HUES48 (cell line): ENCODE data around the gene LRRC15.

Source experiments
- H3K27ac ChIP-seq: one replicate; pipeline ENCODE4 v1.7.0; 2013; ENCODE audit warnings: low read depth, low read length, inconsistent platforms
- H3K27me3 ChIP-seq: 2 replicates; pipeline ENCODE4 v1.6.1; 2013; ENCODE audit warnings: mild to moderate bottlenecking, low read length; ENCODE audit not compliant: control insufficient read depth, insufficient read depth
- H3K36me3 ChIP-seq: 2 replicates; pipeline ENCODE4 v1.6.1; 2013; ENCODE audit warnings: low read length; ENCODE audit not compliant: control insufficient read depth, insufficient read depth
- H3K4me1 ChIP-seq: 2 replicates; pipeline ENCODE4 v1.6.1; 2013; ENCODE audit warnings: mild to moderate bottlenecking, low read length; ENCODE audit not compliant: control insufficient read depth, insufficient read depth
- H3K4me3 ChIP-seq: 2 replicates; pipeline ENCODE4 v1.5.1; 2013; ENCODE audit warnings: mild to moderate bottlenecking, low read depth, low read length
- H3K9ac ChIP-seq: 2 replicates; pipeline ENCODE4 v1.6.1; 2013; ENCODE audit warnings: mild to moderate bottlenecking, low read depth, low read length, moderate library complexity
- H3K9me3 ChIP-seq: 2 replicates; pipeline ENCODE4 v1.6.1; 2013; ENCODE audit warnings: low read length; ENCODE audit not compliant: control insufficient read depth, insufficient read depth

Gene LRRC15

DNA sequence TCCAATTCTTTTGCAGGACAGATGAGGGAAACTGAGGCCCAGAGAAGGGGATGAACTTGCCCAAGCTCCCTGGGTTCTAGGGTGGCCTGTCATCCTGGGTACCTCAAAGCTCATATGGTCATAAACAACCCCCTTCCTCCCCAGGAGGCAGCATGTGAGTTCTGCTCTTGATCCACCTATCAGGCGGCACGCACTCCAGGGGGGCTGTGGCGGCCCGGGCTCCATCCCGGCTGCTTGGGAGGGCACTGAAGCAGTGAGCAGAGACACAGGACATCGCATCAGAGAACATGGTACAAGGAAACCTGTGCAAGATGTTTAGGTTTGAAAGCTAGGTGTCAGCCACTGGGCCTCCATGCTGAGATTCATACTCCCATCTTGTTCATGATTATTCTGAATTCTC is 52.6 kb downstream of the LRRC15 start:
- Histone ChIP-seq H3K9me3 (peaks cover 23% of the 10 kb centered on the region), H3K27ac (no peak overlapping the region), H3K36me3 (no peaks in the 10 kb centered on the region), H3K4me1 (peaks cover 23% of the 10 kb centered on the region), H3K4me3 (no peak overlapping the region), H3K27me3 (peaks cover 42% of the 10 kb centered on the region), H3K9ac (no peak overlapping the region)

DNA sequence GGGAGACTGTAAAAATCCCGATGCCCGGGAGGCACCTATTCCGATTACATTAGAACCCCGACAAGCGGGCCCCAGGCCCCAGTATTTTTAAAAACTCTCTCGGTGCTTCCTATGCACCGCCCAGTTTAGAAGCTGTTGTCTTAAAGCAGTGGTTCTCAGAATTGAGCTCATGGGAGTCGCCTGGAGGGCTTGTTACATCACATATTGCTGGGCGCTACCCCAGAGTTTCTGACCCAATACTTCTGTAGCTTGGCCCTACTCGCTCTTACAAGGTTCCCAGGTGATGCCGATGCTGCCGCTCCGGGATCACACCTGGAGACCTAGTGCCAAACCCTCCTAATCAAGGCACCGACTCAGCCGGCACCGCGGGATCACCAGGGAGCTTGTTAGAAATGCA is 53.6 kb downstream of the LRRC15 start:
- peak overlapping the region; percentile 29; the same call in 1 of the 2 replicates for H3K4me3 ChIP-seq

GRCh38 chr3:194315088-194315964 is 54.2 kb downstream of the LRRC15 start:
- H3K36me3 ChIP-seq: no peaks in the 10 kb centered on the region
- H3K9ac ChIP-seq: no peak overlapping the region
- H3K27ac ChIP-seq: peak overlapping the region; percentile 11
- H3K4me1 ChIP-seq: peaks cover 23% of the 10 kb centered on the region
- peak overlapping the region; percentile 48 for H3K4me3 ChIP-seq
- H3K9me3 ChIP-seq: peaks cover 23% of the 10 kb centered on the region
- H3K27me3 ChIP-seq: peaks cover 42% of the 10 kb centered on the region

More for the DNA sequence above, 53.6 kb downstream of the LRRC15 start:
- Histone ChIP-seq H3K9me3 (peaks cover 23% of the 10 kb centered on the region), H3K27me3 (peaks cover 42% of the 10 kb centered on the region), H3K9ac (no peak overlapping the region), H3K27ac (no peak overlapping the region), H3K36me3 (no peaks in the 10 kb centered on the region), H3K4me1 (peaks cover 23% of the 10 kb centered on the region)

GRCh38 chr3:194314388-194315068 is 55.0 kb downstream of the LRRC15 start:
- Histone ChIP-seq H3K9ac (no peak overlapping the region), H3K27ac (no peak overlapping the region), H3K36me3 (no peaks in the 10 kb centered on the region), H3K4me3 (no peak overlapping the region), H3K27me3 (peaks cover 42% of the 10 kb centered on the region), H3K4me1 (peaks cover 23% of the 10 kb centered on the region), H3K9me3 (peaks cover 20% of the 10 kb centered on the region)

- peaks cover 42% of the 10 kb centered on the region for H3K27me3 ChIP-seq
- H3K4me1 ChIP-seq: peaks cover 23% of the 10 kb centered on the region
- H3K9ac ChIP-seq: no peak overlapping the region
- no peak overlapping the region for H3K27ac ChIP-seq
- H3K36me3 ChIP-seq: no peaks in the 10 kb centered on the region
- H3K9me3 ChIP-seq: peaks cover 12% of the 10 kb centered on the region
- H3K4me3 ChIP-seq: no peak overlapping the region
Observed at GRCh38 chr3:194313560-194314387, 55.8 kb downstream of the LRRC15 start.

DNA sequence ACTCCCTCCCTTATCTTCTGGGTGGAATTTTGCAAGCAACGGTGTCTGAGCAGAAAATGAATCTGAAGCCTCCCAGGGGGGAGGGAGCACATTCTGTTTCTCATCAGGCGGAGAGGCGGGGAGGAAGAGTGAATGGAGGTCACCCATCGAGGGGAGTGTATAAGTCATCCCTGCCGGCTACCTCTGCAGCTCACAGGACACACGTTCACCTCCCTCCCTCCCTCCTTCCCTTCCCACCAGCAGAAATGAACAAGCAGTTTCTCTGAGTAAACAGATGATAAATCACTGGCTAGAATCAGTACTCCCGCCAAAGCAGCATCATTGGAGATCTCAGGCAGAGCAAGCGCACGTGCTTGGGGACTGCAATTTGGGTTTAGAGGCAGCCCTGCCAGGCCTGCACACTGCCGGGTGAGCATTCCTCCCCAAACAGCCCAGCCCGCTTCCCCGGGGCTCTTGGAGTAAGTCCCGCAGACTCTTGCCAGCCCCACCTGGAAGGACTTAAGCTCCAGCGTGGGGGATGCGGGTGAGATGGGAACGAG is 56.7 kb downstream of the LRRC15 start:
- H3K27ac ChIP-seq: no peak overlapping the region
- peaks cover 23% of the 10 kb centered on the region for H3K4me1 ChIP-seq
- peaks cover 42% of the 10 kb centered on the region for H3K27me3 ChIP-seq
- H3K36me3 ChIP-seq: no peaks in the 10 kb centered on the region
- peaks cover 3% of the 10 kb centered on the region; the same call in 1 of the 2 replicates for H3K9me3 ChIP-seq
- H3K4me3 ChIP-seq: no peak overlapping the region
- no peak overlapping the region for H3K9ac ChIP-seq

DNA sequence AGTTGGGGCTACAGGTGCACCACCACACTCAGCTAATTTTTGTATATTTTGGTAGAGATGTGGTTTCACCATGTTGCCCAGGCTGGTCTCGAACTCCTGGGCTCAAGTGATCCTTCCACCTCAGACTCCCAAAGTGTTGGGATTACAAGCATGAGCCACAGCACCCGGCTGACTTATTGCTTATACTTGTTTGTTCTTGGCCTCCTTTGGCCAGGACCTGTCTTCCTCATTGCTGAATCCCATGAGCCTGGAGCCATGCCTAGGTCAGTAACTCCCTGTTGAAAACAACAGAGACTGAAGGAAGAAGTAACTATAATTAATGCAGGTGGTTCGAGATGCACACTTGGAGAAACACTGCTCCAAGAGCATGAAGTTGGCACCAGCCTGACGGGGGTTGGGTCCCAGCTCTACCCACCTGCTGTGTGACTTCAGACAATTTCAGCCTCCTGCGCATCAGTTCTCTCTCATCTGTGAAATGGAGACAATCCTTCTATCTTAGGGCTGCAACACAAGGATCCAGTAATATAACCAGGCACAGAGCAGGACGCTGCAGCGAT is 57.3 kb downstream of the LRRC15 start:
- H3K9ac ChIP-seq: no peak overlapping the region
- peaks cover 27% of the 10 kb centered on the region for H3K4me1 ChIP-seq
- no peak overlapping the region for H3K27ac ChIP-seq
- no peak overlapping the region for H3K4me3 ChIP-seq
- no peaks in the 10 kb centered on the region for H3K36me3 ChIP-seq
- peaks cover 39% of the 10 kb centered on the region for H3K27me3 ChIP-seq
- no peaks in the 10 kb centered on the region for H3K9me3 ChIP-seq

DNA sequence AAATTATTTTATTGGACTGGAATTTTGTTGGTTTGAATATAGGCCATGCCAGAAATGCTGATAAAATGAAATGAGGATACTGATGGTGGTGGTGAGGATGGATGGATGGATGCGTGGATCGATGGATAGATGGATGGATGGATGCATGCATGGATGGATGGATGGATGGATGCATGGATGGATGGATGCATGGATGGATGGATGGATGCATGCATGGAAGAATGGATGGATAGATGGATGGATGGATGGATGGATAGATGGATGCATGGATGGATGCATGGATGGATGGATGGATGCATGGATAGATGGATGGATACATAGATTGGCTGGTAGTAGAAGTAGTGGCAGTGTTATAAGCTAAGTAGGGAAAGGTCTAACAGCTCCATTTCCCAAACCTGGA is 58.5 kb downstream of the LRRC15 start:
- Histone ChIP-seq H3K27me3 (peaks cover 26% of the 10 kb centered on the region), H3K9ac (no peak overlapping the region), H3K27ac (no peak overlapping the region), H3K4me1 (peaks cover 33% of the 10 kb centered on the region), H3K36me3 (no peaks in the 10 kb centered on the region), H3K4me3 (no peak overlapping the region), H3K9me3 (no peaks in the 10 kb centered on the region)

DNA sequence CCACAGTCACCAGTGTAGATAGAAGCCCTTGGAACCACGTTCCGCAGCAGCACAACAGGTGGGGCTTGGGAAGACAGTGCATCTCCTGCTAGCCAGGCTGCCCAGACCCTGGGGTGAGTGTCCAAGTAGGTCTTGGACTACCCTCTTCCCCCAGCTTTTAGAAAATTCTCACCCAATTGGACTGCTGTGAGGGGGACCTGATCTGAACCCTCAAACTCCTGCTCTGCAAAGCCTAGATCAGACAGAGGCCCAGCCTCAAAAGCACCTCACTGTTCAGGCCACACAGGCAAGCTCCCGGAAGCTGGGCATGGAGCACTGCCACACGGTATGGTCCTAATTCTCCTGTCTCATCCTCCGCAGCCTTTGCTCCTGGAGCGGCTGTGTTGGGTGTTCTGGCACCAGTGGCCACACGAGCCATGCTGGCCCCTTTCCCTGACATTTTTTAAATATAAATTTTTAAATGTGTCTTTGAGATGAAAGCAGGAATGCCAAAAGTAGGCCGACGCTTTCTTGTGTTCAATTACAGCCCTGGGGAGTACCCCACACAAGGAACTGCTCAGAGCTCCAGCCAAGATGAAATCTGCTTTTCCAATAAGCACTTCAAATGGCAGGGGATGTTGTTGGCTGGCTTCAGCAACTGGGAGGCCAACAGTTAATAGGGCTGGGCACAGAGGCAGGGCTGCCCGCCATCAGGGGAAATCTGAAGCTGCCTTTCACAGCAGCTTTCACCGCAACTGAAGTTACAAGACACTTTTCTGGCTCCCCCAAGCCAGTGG is 59.3 kb downstream of the LRRC15 start:
- Histone ChIP-seq H3K9me3 (no peaks in the 10 kb centered on the region), H3K27ac (no peak overlapping the region), H3K36me3 (no peaks in the 10 kb centered on the region), H3K27me3 (peaks cover 26% of the 10 kb centered on the region; the same call in 1 of the 2 replicates), H3K4me1 (peaks cover 39% of the 10 kb centered on the region), H3K9ac (no peak overlapping the region), H3K4me3 (no peak overlapping the region)
